Measurements from ENCODE around the gene DEAF1. TPM values are rescaled to one million over a fixed set of nuclear protein-coding genes. Genes with fewer than 3 reads are reported as not detected.

The DEAF1 gene
- total and polyA plus RNA-seq, 10 of the 15 experiments (the other 5 are each of a cell fraction or from before 2014, with no cell fraction given), result 0.68 to 51.3 (median 25.9) TPM

DNA sequence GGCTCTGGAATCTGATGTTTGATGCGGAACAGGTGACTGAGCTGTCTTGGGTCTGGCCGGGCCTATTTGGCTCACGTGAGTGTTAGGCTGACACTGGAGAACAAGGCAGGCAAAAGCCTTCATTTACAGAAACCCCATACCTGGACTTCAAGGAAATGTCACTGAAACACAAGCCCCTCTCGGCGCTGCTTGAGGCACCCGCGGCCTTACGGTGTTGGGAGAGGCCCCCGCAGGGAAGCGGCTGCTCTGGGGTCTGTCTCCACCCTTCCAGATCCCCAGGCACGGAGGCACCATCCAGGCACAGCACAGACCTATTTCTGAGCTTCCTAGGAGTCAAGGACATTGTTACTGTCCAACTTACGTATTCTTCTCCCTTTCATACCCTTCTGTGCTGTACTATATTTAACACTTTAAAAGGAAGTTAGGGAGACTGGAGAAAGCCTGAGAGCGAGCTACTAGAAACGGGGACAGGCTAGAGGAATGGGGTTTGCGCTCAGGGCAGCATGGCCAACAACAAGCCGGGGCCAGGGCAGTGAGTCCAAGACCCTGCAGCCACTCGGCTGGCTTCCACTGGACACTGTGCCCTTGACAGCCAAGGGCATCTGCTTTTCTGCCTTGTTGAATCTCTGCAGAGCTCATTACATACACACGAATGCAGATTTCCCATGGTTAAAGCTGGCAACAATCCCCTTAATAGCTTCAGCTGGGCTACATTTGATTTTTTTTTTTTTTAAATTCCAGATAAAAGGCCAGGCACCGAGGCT lies 34.2 kb downstream of the DEAF1 start (continued):
- TF ChIP-seq EGR1 (IDR thresholded peaks at IDR 0.05; ENCODE audit: borderline replicate concordance in 1 of 2, low read depth in 2 of 2, low read length in 2 of 2) (no peak), RCOR1 (conservative IDR thresholded peaks at IDR 0.05; ENCODE audit: low read depth, low read length) (no peak), BACH1 (IDR thresholded peaks at IDR 0.05; ENCODE audit: borderline replicate concordance) (no peak)

DNA sequence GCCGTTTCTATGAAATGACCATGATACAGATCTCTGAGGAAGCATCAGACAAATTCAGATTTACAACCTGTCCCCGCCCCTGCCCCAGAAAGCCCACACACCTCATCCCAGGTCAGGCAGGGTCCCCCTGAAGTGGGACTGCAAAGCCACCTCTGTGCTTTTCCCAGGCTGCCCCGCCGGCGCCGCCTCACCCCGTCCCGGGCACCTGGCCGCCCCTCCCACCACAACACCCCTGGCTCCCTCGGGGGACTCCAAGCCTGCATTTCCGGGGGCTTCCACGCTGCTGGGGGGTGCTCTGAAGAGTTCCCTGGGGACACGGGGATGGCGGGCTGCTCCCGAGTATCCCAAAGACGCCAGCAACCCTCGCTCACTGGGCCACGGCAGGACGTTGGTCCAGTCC lies 34.7 kb downstream of the DEAF1 start:
- SMC1A ChIA-PET (ENCODE audit: uncharacterized antibody, unreplicated experiment), result interaction anchor here (1.0 to 1.6 kb wide), 2 partner anchors 31 to 61 kb away, joined by 3 read pairs; no protein-coding TSS in a partner anchor
- CTCF ChIA-PET, result interaction anchor here (9.5 kb wide), 1 partner anchor 64 kb away, joined by 91 read pairs; no protein-coding TSS in a partner anchor
- Histone ChIP-seq H3K27me3 (replicated peaks in 1 of 2; ENCODE audit: control insufficient read depth in 2 of 2, insufficient read depth in 2 of 2, low read length in 1 of 2) (no peaks in the 10 kb centered on the region), H3K36me3 (ENCODE audit: control insufficient read depth in 2 of 2, insufficient read depth in 2 of 2, low read length in 1 of 2) (peaks cover 9 to 15% of the 10 kb centered on the region in 2 experiments; a peak in 3 of 4 replicates), H3K9me3 (replicated peaks; ENCODE audit: control insufficient read depth, insufficient read depth, low read length) (no peaks in the 10 kb centered on the region), H3K27ac (ENCODE audit: control insufficient read depth, insufficient read depth) (no peak overlapping the region), H3K4me1 (ENCODE audit: control insufficient read depth, insufficient read depth, low read length) (peaks cover 13% of the 10 kb centered on the region), H2AFZ (ENCODE audit: control insufficient read depth, low read depth, low read length) (no peak overlapping the region), H3K9ac (ENCODE audit: control insufficient read depth, insufficient read depth, low read length) (no peak overlapping the region), H3K79me2 (ENCODE audit: control insufficient read depth, insufficient read depth, low read length) (no peaks in the 10 kb centered on the region), H4K20me1 (ENCODE audit: control insufficient read depth, insufficient read depth) (no peaks in the 10 kb centered on the region), H3K4me2 (ENCODE audit: control insufficient read depth, insufficient read depth) (no peak overlapping the region), H3K4me3 (no peak overlapping the region)
- BruUV-seq (replicated peaks), result no TSS peak
- POLR2A ChIA-PET, result interaction anchor here (0.9 kb wide), 1 partner anchor 62 kb away, joined by 3 read pairs; no protein-coding TSS in a partner anchor
- RAD21 ChIA-PET (ENCODE audit: unreplicated experiment), result interaction anchor here (2.9 to 3.1 kb wide), 2 partner anchors 62 to 66 kb away, joined by 10 to 15 read pairs; no protein-coding TSS in a partner anchor
- intact Hi-C loops (cut with micrococcal nuclease; ENCODE audit: unreplicated experiment), result no loop called here
- ATAC-seq (no peak), DNase-seq (ENCODE audit: low read depth, low spot score) (no peak), FAIRE-seq (no peak)
- WGBS (ENCODE audit: insufficient coverage, insufficient replicate concordance, low lambda C conversion rate, missing lambda C conversion rate), result 83% methylated on average over 19 of the region's 19 CpGs
- in situ Hi-C loops (cut with MboI), result loop anchor here (10.0 kb wide), 1 partner anchor 65 kb away; no protein-coding TSS in a partner anchor
- TF ChIP-seq, protein P1, sequence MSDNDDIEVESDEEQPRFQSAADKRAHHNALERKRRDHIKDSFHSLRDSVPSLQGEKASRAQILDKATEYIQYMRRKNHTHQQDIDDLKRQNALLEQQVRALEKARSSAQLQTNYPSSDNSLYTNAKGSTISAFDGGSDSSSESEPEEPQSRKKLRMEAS (IDR thresholded peaks at IDR 0.05; ENCODE audit: low read depth, low read length), result no peak
- TF ChIP-seq TAF1 (IDR thresholded peaks at IDR 0.05; ENCODE audit: borderline replicate concordance, low read depth, low read length), result no peak
- TF ChIP-seq DPF2 (IDR thresholded peaks at IDR 0.05), result no peak
- no peak for TF ChIP-seq JUND (IDR thresholded peaks at IDR 0.05; ENCODE audit: low read depth, low read length)
- TF ChIP-seq POLR2AphosphoS5 (IDR thresholded peaks at IDR 0.05; ENCODE audit: low read length), result no peak
- TF ChIP-seq, protein P2, sequence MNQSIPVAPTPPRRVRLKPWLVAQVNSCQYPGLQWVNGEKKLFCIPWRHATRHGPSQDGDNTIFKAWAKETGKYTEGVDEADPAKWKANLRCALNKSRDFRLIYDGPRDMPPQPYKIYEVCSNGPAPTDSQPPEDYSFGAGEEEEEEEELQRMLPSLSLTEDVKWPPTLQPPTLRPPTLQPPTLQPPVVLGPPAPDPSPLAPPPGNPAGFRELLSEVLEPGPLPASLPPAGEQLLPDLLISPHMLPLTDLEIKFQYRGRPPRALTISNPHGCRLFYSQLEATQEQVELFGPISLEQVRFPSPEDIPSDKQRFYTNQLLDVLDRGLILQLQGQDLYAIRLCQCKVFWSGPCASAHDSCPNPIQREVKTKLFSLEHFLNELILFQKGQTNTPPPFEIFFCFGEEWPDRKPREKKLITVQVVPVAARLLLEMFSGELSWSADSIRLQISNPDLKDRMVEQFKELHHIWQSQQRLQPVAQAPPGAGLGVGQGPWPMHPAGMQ (IDR thresholded peaks at IDR 0.05; ENCODE audit: borderline replicate concordance), result no peak
- no peak for TF ChIP-seq STAT1 (conservative IDR thresholded peaks at IDR 0.05)
- no peak for TF ChIP-seq SUPT20H (IDR thresholded peaks at IDR 0.05; ENCODE audit: borderline replicate concordance, control insufficient read depth, low read depth, low read length)
- no peak for TF ChIP-seq NR2C1 (IDR thresholded peaks at IDR 0.05)
- TF ChIP-seq RUNX3 (IDR thresholded peaks at IDR 0.05; ENCODE audit: low read length), result no peak
- no peak for TF ChIP-seq YY1 (IDR thresholded peaks at IDR 0.05; ENCODE audit: low read depth, low read length)
- TF ChIP-seq, protein P3, sequence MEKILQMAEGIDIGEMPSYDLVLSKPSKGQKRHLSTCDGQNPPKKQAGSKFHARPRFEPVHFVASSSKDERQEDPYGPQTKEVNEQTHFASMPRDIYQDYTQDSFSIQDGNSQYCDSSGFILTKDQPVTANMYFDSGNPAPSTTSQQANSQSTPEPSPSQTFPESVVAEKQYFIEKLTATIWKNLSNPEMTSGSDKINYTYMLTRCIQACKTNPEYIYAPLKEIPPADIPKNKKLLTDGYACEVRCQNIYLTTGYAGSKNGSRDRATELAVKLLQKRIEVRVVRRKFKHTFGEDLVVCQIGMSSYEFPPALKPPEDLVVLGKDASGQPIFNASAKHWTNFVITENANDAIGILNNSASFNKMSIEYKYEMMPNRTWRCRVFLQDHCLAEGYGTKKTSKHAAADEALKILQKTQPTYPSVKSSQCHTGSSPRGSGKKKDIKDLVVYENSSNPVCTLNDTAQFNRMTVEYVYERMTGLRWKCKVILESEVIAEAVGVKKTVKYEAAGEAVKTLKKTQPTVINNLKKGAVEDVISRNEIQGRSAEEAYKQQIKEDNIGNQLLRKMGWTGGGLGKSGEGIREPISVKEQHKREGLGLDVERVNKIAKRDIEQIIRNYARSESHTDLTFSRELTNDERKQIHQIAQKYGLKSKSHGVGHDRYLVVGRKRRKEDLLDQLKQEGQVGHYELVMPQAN (conservative IDR thresholded peaks at IDR 0.05), result no peak
- TF ChIP-seq ZNF217 (IDR thresholded peaks at IDR 0.05), result no peak
- no peak for TF ChIP-seq PAX8 (IDR thresholded peaks at IDR 0.05)
- TF ChIP-seq ESRRA (IDR thresholded peaks at IDR 0.05; ENCODE audit: low read length), result no peak
- no peak for TF ChIP-seq CHD2 (IDR thresholded peaks at IDR 0.05; ENCODE audit: borderline replicate concordance, low read depth, low read length)

Measured in GM12878 (cell line).